IPS-18c (cell line): ENCODE results near the gene RIPOR1.
"Not testable (repeated sequence)": the region's sequence is repeated elsewhere in the genome, so short reads cannot be mapped to it uniquely, and the experiment has no call there.

Experiments used
- H3K4me3 ChIP-seq: 2 replicates; pipeline ENCODE4 v1.7.0; 2013; ENCODE audit warnings: low read depth, mild to moderate bottlenecking, low read length, moderate library complexity; ENCODE audit not compliant: insufficient read depth
- H3K9me3 ChIP-seq: one replicate; pipeline ENCODE4 v1.6.1; 2013; ENCODE audit warnings: mild to moderate bottlenecking, low read length, moderate library complexity; ENCODE audit not compliant: control insufficient read depth, insufficient read depth

The RIPOR1 gene

GRCh38 chr16:67533024-67533560 lies 4.5 kb downstream of the RIPOR1 start:
- Histone ChIP-seq H3K9me3 (no peaks in the 10 kb centered on the region), H3K4me3 (no peak overlapping the region)

GRCh38 chr16:67533987-67534386 lies 5.4 kb downstream of the RIPOR1 start:
- H3K9me3 ChIP-seq, H3K4me3 ChIP-seq: not testable (repeated sequence)

GRCh38 chr16:67534431-67534830 lies 5.8 kb downstream of the RIPOR1 start:
- no peaks in the 10 kb centered on the region for H3K9me3 ChIP-seq
- no peak overlapping the region for H3K4me3 ChIP-seq

- Histone ChIP-seq H3K4me3 (no peak overlapping the region), H3K9me3 (no peaks in the 10 kb centered on the region)
Measured at GRCh38 chr16:67535201-67535600, 6.6 kb downstream of the RIPOR1 start.

- Histone ChIP-seq H3K4me3 (peak overlapping the region; percentile 59), H3K9me3 (no peaks in the 10 kb centered on the region)
Measured at GRCh38 chr16:67537270-67537635, 8.6 kb downstream of the RIPOR1 start.

GRCh38 chr16:67537636-67538591 lies 9.3 kb downstream of the RIPOR1 start:
- Histone ChIP-seq H3K4me3 (peak overlapping the region; percentile 59), H3K9me3 (no peaks in the 10 kb centered on the region)

GRCh38 chr16:67538666-67539101 lies 10.1 kb downstream of the RIPOR1 start:
- H3K9me3 ChIP-seq, result no peaks in the 10 kb centered on the region
- peak overlapping the region; percentile 59; the same call in 1 of the 2 replicates for H3K4me3 ChIP-seq

- Histone ChIP-seq H3K9me3 (no peaks in the 10 kb centered on the region), H3K4me3 (no peak overlapping the region)
Measured at GRCh38 chr16:67539271-67539670, 10.6 kb downstream of the RIPOR1 start.

GRCh38 chr16:67539691-67540635 lies 11.3 kb downstream of the RIPOR1 start:
- Histone ChIP-seq H3K9me3 (no peaks in the 10 kb centered on the region), H3K4me3 (no peak overlapping the region)

GRCh38 chr16:67540756-67541155 lies 12.1 kb downstream of the RIPOR1 start:
- no peak overlapping the region for H3K4me3 ChIP-seq
- no peaks in the 10 kb centered on the region for H3K9me3 ChIP-seq

GRCh38 chr16:67541391-67542263 lies 13.0 kb downstream of the RIPOR1 start:
- Histone ChIP-seq H3K9me3 (no peaks in the 10 kb centered on the region), H3K4me3 (no peak overlapping the region)

GRCh38 chr16:67542464-67542863 lies 13.8 kb downstream of the RIPOR1 start:
- no peak overlapping the region for H3K4me3 ChIP-seq
- H3K9me3 ChIP-seq, result no peaks in the 10 kb centered on the region

- Histone ChIP-seq H3K4me3 (no peak overlapping the region), H3K9me3 (no peaks in the 10 kb centered on the region)
Measured at GRCh38 chr16:67543036-67543435, 14.4 kb downstream of the RIPOR1 start.

- H3K4me3 ChIP-seq, result no peak overlapping the region
- H3K9me3 ChIP-seq, result no peaks in the 10 kb centered on the region
Measured at GRCh38 chr16:67543582-67543981, 15.0 kb downstream of the RIPOR1 start.

- Histone ChIP-seq H3K9me3 (no peaks in the 10 kb centered on the region), H3K4me3 (no peak overlapping the region)
Measured at GRCh38 chr16:67544329-67544841, 15.8 kb downstream of the RIPOR1 start.

GRCh38 chr16:67544844-67545664 lies 16.4 kb downstream of the RIPOR1 start:
- no peak overlapping the region for H3K4me3 ChIP-seq
- H3K9me3 ChIP-seq, result no peaks in the 10 kb centered on the region
